NCI-H510A (cell line): ENCODE measurements around the gene B3GAT1.

Experiments
- DNase-seq: peaks from one replicate; lab custom pipeline; 2025; lab: John Stamatoyannopoulos, UW

Gene B3GAT1

DNA sequence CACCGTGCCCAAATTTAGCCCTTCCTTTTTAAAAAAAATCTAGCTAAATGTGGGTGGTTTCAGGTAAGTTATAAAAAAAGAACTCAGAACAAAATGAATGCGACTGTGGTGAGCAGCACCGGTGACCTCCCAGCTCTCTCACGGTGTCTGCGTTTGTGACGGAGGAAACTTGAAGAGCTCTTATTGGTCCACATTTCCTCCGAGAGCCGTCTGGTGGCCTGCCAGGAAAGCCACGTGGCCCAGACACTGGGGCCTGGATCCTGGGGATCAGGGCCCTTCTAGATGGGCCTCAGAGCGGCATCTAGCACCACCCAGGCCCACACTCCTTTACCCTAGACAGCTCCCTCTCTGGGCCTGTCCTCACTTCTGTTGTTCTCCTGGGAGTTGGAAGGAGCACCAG lies 39.5 kb downstream of the B3GAT1 start:
- DNase-seq: no peak

DNA sequence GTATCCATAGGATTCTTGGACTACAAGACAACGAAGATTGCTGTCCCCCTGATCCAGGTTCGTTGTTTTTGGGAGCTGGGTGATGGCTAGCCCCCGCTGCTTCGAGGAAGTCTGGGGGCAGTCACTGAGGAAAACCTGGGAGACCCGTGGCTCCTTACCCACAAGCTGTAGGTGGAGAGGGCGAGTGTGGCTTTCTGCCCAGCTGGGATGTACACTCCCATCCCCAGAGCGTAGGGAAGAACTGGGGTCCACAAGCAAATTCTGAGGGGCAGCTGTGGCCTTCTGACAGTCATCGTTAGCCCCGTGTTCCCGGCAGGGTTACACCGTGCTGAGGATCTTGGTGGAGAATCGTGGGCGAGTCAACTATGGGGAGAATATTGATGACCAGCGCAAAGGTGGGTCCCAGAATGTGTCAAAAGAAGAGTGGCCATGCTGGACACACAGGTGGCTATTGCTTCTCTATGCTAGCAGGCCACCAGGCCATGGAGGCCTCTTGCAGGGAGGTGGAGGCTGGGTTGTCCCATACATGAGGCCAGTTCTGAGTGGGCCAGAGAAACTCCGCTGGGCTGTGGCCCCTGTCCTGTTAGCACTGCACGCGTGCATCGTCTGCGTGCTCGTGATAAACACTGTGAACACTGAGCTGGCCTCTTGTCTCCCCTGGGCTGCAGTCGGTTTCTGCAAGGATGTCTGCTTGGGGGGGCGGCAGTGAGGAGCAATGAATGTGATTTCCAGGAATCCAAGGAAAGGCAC lies 40.4 kb downstream of the B3GAT1 start:
- no peak for DNase-seq

- no peak for DNase-seq
Measured at GRCh38 chr11:134370526-134371435, 41.3 kb downstream of the B3GAT1 start.

- no peak for DNase-seq
Measured at GRCh38 chr11:134369656-134370525, 42.2 kb downstream of the B3GAT1 start.

DNA sequence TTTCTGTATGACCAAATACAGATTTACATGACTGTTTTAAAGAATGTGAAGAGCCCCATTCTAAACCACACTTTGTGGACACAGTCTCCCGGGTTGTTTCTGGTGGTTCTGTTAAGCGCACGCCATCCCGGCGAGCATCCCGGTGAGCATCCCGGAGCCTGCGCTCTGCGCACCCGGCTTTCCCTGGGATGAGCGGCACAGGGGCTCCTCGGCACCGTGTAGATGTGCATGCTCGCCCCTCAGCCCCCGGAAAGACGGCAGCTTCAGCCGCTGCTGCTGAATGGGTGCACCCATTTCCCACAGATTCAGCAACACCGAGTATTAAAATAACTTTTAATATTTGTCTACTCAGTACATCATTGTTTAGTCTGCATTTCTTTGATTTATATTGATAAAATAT lies 44.3 kb downstream of the B3GAT1 start:
- peak; percentile 21 for DNase-seq

DNA sequence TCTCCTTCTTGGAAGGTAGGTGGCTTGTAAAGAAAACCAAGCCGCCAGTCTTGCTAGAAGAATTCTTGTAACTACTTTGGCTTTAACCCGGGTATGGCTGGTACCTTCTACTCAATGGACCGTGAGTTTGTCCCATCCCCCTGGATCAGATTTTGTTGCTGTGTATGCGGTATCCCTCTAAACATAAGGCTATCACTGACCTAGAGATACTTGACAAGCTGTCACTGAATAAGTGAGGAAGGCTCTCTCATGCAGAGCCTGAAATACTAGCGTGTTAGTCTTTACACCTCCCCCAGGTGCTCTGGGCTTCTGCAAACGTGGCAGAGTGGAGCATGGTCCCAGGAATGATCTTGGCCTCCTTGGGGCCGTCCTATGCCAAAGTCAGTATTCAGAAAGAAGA lies 45.8 kb downstream of the B3GAT1 start:
- no peak for DNase-seq

DNA sequence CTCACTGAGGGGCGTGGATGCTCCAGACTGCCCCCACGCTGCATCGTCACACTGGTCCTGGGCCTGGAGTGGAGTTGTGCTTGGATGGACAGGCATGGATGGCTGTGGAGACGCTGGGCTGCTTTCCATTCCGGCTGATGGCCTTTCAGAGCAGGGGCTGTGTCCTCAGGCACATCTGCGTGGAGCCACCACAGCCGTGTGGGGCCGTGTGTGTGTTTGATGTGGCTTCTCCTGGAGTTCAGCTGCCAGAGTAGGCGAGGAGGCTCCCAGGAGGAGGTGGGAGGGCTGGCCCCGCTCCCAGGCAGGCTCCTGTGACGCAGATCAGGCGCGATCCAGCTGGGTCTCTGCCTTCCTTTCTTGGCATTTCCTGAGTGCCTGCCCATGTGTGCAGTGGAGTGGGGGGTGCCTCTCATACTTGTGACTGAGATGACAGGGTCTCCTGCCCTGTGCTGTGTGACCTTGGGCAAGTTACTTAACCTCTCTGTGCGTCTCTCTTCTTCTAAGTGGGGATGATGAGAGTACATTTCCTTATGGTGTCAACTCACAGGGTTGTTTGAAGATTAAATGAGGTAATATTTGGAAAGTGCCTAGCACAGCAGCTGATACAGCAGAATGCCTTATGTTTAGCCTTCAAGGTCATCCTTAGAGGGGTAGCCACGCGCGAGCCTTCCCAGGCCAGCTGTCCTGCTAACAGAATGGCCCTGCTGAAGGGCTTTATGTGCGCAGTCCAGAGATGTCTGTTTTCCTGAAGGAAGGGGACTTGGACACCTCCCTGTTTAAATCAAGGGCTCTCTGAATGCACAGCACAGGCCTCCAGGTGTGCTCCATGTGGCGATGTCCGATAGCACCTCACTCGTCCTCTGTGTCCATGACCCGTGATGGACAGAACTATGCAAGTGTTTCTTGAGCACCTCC lies 46.8 kb downstream of the B3GAT1 start:
- DNase-seq: no peak

- no peak for DNase-seq
Measured at GRCh38 chr11:134364261-134364660, 47.8 kb downstream of the B3GAT1 start.

DNA sequence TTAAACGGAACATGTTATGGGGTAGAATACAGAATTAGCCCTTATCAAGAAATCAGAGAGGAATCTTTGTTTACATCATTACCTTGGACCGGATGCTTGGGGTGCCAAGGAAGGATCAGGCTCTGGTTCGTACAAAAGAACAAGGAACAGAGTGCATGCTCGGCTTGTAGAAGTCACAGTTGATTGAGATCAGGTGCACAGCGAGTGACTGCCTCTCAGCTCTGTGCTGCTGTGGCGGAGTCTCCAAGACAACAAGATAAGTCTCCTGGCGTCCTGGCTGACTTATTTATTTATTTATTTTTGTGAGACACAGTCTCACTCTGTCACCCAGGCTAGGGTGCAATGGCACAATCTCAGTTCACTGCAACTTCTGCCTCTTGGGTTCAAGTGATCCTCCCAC lies 48.5 kb downstream of the B3GAT1 start:
- no peak for DNase-seq

DNA sequence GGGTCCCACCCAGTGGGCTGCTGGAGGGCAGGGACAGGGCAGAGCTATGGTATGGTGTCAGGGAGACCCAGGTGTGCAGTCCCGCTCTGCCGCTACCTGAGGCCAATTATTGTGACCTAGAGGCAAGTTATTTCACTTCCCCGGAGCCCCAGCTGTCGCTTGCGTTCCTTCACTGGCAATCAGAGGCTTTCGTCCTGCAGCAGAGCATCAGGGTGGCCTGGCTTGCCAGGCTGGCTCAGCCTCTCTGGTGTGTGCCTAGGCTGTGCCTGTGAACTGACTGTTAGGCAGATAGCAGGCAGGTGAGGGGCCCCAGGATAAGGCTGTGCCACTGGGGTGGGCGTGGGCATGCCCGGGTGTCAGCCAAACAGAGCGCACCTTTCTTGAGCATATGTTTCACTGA lies 48.9 kb downstream of the B3GAT1 start:
- no peak for DNase-seq

- no peak for DNase-seq
Measured at GRCh38 chr11:134362192-134362901, 49.7 kb downstream of the B3GAT1 start.

DNA sequence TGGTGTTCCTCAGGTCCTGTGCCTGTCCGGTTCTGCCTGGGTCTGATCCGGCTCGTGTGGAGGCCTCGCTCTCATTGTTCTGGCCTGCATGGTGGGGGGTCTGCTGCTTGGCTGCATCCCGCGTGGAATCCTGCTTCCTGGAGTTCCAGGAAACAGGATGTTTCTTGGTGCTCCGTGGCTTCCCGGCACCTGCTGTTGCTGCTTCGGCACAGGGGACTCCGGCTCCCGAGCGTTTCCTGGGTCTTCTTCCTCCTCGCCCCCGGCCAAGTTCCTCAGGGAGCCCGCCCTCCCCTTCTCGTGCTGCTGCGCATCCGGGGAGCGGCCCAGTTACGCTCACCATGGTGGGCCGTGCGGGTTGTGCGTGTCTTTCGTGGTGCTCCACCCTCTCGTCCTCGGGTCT lies 50.4 kb downstream of the B3GAT1 start:
- DNase-seq: no peak

GRCh38 chr11:134360050-134360835 lies 51.8 kb downstream of the B3GAT1 start:
- DNase-seq: peak; percentile 15

- DNase-seq: no peak
Measured at GRCh38 chr11:134359646-134360045, 52.4 kb downstream of the B3GAT1 start.

DNA sequence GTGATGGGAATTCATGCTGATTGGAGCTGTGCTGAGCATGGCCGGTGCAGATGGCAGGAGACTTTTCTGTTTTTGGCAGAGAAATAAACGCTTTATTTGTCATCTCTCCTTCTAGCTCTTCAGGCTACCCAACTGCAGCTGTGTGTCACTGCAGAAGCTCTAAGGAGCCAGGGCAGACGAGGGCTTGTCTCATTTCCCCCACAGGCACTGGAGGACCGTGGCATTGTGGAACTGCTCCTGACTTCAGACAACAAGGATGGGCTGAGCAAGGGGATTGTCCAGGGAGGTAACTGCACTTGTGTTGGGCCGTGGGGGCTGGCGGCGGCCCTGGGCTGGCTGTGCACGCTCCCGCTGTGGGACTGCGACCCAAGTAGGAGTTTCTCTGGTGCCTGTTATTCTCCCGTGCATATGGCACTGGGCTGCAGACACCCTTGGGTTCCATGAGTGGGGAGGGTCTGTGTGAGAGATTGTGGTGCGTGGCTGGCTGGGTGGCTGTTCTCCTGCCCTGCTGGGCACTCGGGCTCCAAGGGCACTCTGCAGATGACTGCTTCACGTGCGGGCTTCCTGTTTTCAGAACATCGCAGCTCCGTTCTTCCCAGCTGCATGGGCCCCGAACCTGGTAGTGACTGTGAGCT lies 53.1 kb downstream of the B3GAT1 start:
- DNase-seq: no peak

- no peak for DNase-seq
Measured at GRCh38 chr11:134358165-134358855, 53.7 kb downstream of the B3GAT1 start.

- DNase-seq: no peak
Measured at GRCh38 chr11:134357545-134357839, 54.5 kb downstream of the B3GAT1 start.

GRCh38 chr11:134356656-134357544 lies 55.1 kb downstream of the B3GAT1 start:
- no peak for DNase-seq
